HepG2 (cell line): ENCODE measurements around the gene TNS1. TPM values are rescaled to one million over a fixed set of nuclear protein-coding genes. Genes with fewer than 3 reads are reported as not detected.

Experiments used
- ELF1 ChIP-seq: sonication (generic); formaldehyde crosslinking; IDR thresholded peaks from 2 replicates; pipeline ENCODE4 v1.4.0; 2020; ENCODE audit warnings: missing genetic modification reagents
- IRF2 ChIP-seq: IDR thresholded peaks from 2 replicates; pipeline ENCODE4 v1.6.1; 2018; ENCODE audit warnings: missing genetic modification reagents, missing compliant biosample characterization
- MED1 ChIP-seq: sonication (generic); formaldehyde crosslinking; IDR thresholded peaks from 2 replicates; pipeline ENCODE4 v1.4.0; 2020; ENCODE audit warnings: missing genetic modification reagents
- MEIS2 ChIP-seq: sonication (generic); formaldehyde crosslinking; IDR thresholded peaks from 2 replicates; pipeline ENCODE4 v1.9.0; 2021; ENCODE audit warnings: mild to moderate bottlenecking, missing genetic modification reagents
- SOX5 ChIP-seq: IDR thresholded peaks from 2 replicates; pipeline ENCODE4 v1.6.1; 2016; ENCODE audit warnings: borderline replicate concordance
- SP5 ChIP-seq: IDR thresholded peaks from 2 replicates; pipeline ENCODE4 v1.6.1; 2016; ENCODE audit warnings: low read depth, borderline replicate concordance
- YEATS2 ChIP-seq: sonication (generic); formaldehyde crosslinking; IDR thresholded peaks from 2 replicates; pipeline ENCODE4 v1.4.0; 2020; ENCODE audit warnings: missing genetic modification reagents, borderline replicate concordance
- ZBTB40 ChIP-seq, 2 experiments: fragments of 450-650 bp in 1 of 2; sonication (generic) in 1 of 2; formaldehyde crosslinking in 1 of 2; IDR thresholded peaks; 2 replicates each; pipeline versions ENCODE4 v1.6.1 to v1.8.0; 2016 to 2022; ENCODE audit warnings: antibody characterized with exemption in 1 of 2, mild to moderate bottlenecking in 1 of 2, missing genetic modification reagents in 1 of 2
- ZNF788 ChIP-seq: sonication (generic); formaldehyde crosslinking; IDR thresholded peaks from 2 replicates; pipeline ENCODE4 v1.5.0; 2020; ENCODE audit warnings: mild to moderate bottlenecking, missing genetic modification reagents, borderline replicate concordance
- polyA plus RNA-seq, 8 experiments: library from polyadenylated mRNA; depleted of rRNA in 3 of 8; stranded (reverse) in 7 of 8; unstranded in 1 of 8; fragments of >200 nt; fragmentation: Illumina TruSeq in 4 of 8; extraction: Trizol in 4 of 8; gene quantifications; 2 replicates each; pipeline versions ENCODE4 v1.2.1 to v1.2.3, GENCODE V29; 2011 to 2016; ENCODE audit warnings: low read depth in 4 of 8, missing spikeins in 1 of 8, mixed read lengths in 1 of 8; ENCODE audit not compliant: insufficient read depth in 1 of 8
- total RNA-seq, 5 experiments: library from RNA; depleted of rRNA; stranded (reverse); fragments of >200 nt; fragmentation: Illumina TruSeq; extraction: Trizol; gene quantifications; 2 replicates each; pipeline ENCODE4 v1.2.3, GENCODE V29; 2016; ENCODE audit warnings: low read depth in 1 of 5
- TF ChIP-seq, protein P1 (sequence below): sonication (generic); formaldehyde crosslinking; IDR thresholded peaks from 2 replicates; pipeline ENCODE4 v1.4.0; 2020; ENCODE audit warnings: missing genetic modification reagents
- TF ChIP-seq, protein P2 (sequence below): sonication (generic); formaldehyde crosslinking; IDR thresholded peaks from 2 replicates; pipeline ENCODE4 v1.5.0; 2020; ENCODE audit warnings: mild to moderate bottlenecking, missing genetic modification reagents, moderate library complexity

TNS1 gene
- total and polyA plus RNA-seq, 2 of the 13 experiments (the other 11 are each of a cell fraction or from before 2014, with no cell fraction given): 1.9 to 118 TPM

- TF ChIP-seq ZNF788 (CRISPR knock-in tag): peak; percentile 44; the same call in 1 of the 2 replicates
- peak; percentile 95 for TF ChIP-seq MED1
- TF ChIP-seq, protein P1, sequence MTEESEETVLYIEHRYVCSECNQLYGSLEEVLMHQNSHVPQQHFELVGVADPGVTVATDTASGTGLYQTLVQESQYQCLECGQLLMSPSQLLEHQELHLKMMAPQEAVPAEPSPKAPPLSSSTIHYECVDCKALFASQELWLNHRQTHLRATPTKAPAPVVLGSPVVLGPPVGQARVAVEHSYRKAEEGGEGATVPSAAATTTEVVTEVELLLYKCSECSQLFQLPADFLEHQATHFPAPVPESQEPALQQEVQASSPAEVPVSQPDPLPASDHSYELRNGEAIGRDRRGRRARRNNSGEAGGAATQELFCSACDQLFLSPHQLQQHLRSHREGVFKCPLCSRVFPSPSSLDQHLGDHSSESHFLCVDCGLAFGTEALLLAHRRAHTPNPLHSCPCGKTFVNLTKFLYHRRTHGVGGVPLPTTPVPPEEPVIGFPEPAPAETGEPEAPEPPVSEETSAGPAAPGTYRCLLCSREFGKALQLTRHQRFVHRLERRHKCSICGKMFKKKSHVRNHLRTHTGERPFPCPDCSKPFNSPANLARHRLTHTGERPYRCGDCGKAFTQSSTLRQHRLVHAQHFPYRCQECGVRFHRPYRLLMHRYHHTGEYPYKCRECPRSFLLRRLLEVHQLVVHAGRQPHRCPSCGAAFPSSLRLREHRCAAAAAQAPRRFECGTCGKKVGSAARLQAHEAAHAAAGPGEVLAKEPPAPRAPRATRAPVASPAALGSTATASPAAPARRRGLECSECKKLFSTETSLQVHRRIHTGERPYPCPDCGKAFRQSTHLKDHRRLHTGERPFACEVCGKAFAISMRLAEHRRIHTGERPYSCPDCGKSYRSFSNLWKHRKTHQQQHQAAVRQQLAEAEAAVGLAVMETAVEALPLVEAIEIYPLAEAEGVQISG: peak; percentile 72; the same call in 1 of the 2 replicates
- no peak for TF ChIP-seq ZBTB40 (IDR thresholded peaks at IDR 0.05)
- no peak for TF ChIP-seq ZBTB40 (CRISPR knock-in tag; IDR thresholded peaks at IDR 0.05)
- peak; percentile 73; the same call in 1 of the 2 replicates for TF ChIP-seq IRF2 (CRISPR knock-in tag)
- peak; percentile 23; the same call in 1 of the 2 replicates for TF ChIP-seq SP5
- TF ChIP-seq SOX5 (CRISPR knock-in tag): peak; percentile 57; the same call in 1 of the 2 replicates
- TF ChIP-seq ELF1 (CRISPR knock-in tag): peak; percentile 86
- peak; percentile 54; the same call in 1 of the 2 replicates for TF ChIP-seq YEATS2 (CRISPR knock-in tag)
- TF ChIP-seq, protein P2, sequence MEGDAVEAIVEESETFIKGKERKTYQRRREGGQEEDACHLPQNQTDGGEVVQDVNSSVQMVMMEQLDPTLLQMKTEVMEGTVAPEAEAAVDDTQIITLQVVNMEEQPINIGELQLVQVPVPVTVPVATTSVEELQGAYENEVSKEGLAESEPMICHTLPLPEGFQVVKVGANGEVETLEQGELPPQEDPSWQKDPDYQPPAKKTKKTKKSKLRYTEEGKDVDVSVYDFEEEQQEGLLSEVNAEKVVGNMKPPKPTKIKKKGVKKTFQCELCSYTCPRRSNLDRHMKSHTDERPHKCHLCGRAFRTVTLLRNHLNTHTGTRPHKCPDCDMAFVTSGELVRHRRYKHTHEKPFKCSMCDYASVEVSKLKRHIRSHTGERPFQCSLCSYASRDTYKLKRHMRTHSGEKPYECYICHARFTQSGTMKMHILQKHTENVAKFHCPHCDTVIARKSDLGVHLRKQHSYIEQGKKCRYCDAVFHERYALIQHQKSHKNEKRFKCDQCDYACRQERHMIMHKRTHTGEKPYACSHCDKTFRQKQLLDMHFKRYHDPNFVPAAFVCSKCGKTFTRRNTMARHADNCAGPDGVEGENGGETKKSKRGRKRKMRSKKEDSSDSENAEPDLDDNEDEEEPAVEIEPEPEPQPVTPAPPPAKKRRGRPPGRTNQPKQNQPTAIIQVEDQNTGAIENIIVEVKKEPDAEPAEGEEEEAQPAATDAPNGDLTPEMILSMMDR (CRISPR knock-in tag): peak; percentile 58
- TF ChIP-seq MEIS2 (CRISPR knock-in tag): peak; percentile 86; the same call in 1 of the 2 replicates
These were observed 212.6 kb downstream of the TNS1 start (continued) for GRCh38 chr2:217790195-217790594.
